ENCODE results near the gene CBX3.

The CBX3 gene

GRCh38 chr7:26195182-26195581 is 6.4 kb upstream of the CBX3 start:
- H3K27me3 ChIP-seq (replicated peaks; ENCODE audit: control insufficient read depth, insufficient read depth, low read length, poor library complexity, severe bottlenecking): no peaks in the 10 kb centered on the region
- no peak for DNase-seq
- peaks cover 72% of the 10 kb centered on the region for H3K36me3 ChIP-seq (ENCODE audit: control insufficient read depth, insufficient read depth, low read length)
- peak overlapping the region; percentile 35 for H3K27ac ChIP-seq (ENCODE audit: insufficient read depth, low read length, poor library complexity, severe bottlenecking)
- no peak overlapping the region for H3K4me3 ChIP-seq (ENCODE audit: insufficient read depth, low read depth, low read length, poor library complexity, severe bottlenecking)
- peaks cover 54% of the 10 kb centered on the region for H3K4me1 ChIP-seq (ENCODE audit: control insufficient read depth, insufficient read depth, low read length, poor library complexity, severe bottlenecking)
- H3K9me3 ChIP-seq (ENCODE audit: control insufficient read depth, low read length): no peaks in the 10 kb centered on the region

- H3K4me3 ChIP-seq (ENCODE audit: insufficient read depth, low read depth, low read length, poor library complexity, severe bottlenecking): peak overlapping the region; percentile 21
- H3K27me3 ChIP-seq (replicated peaks; ENCODE audit: control insufficient read depth, insufficient read depth, low read length, poor library complexity, severe bottlenecking): no peaks in the 10 kb centered on the region
- H3K36me3 ChIP-seq (ENCODE audit: control insufficient read depth, insufficient read depth, low read length): peaks cover 65% of the 10 kb centered on the region
- H3K9me3 ChIP-seq (ENCODE audit: control insufficient read depth, low read length): no peaks in the 10 kb centered on the region
- peaks cover 47% of the 10 kb centered on the region for H3K4me1 ChIP-seq (ENCODE audit: control insufficient read depth, insufficient read depth, low read length, poor library complexity, severe bottlenecking)
- peak overlapping the region; percentile 51 for H3K27ac ChIP-seq (ENCODE audit: insufficient read depth, low read length, poor library complexity, severe bottlenecking)
- no peak for DNase-seq
These were observed 5.5 kb upstream of the CBX3 start for GRCh38 chr7:26195867-26196657.

- peaks cover 43% of the 10 kb centered on the region for H3K4me1 ChIP-seq (ENCODE audit: control insufficient read depth, insufficient read depth, low read length, poor library complexity, severe bottlenecking)
- peak overlapping the region; percentile 99 for H3K27ac ChIP-seq (ENCODE audit: insufficient read depth, low read length, poor library complexity, severe bottlenecking)
- H3K4me3 ChIP-seq (ENCODE audit: insufficient read depth, low read depth, low read length, poor library complexity, severe bottlenecking): peak overlapping the region; percentile 99
- no peak for DNase-seq
- no peaks in the 10 kb centered on the region for H3K9me3 ChIP-seq (ENCODE audit: control insufficient read depth, low read length)
- peaks cover 52% of the 10 kb centered on the region for H3K36me3 ChIP-seq (ENCODE audit: control insufficient read depth, insufficient read depth, low read length)
- H3K27me3 ChIP-seq (replicated peaks; ENCODE audit: control insufficient read depth, insufficient read depth, low read length, poor library complexity, severe bottlenecking): no peaks in the 10 kb centered on the region
These were observed 4.1 kb upstream of the CBX3 start for GRCh38 chr7:26197153-26198115.

GRCh38 chr7:26198133-26198780 is 3.3 kb upstream of the CBX3 start:
- H3K4me3 ChIP-seq (ENCODE audit: insufficient read depth, low read depth, low read length, poor library complexity, severe bottlenecking): peak overlapping the region; percentile 99
- peak overlapping the region; percentile 99 for H3K27ac ChIP-seq (ENCODE audit: insufficient read depth, low read length, poor library complexity, severe bottlenecking)
- H3K9me3 ChIP-seq (ENCODE audit: control insufficient read depth, low read length): no peaks in the 10 kb centered on the region
- peaks cover 43% of the 10 kb centered on the region for H3K36me3 ChIP-seq (ENCODE audit: control insufficient read depth, insufficient read depth, low read length)
- H3K4me1 ChIP-seq (ENCODE audit: control insufficient read depth, insufficient read depth, low read length, poor library complexity, severe bottlenecking): peaks cover 35% of the 10 kb centered on the region
- no peak for DNase-seq
- H3K27me3 ChIP-seq (replicated peaks; ENCODE audit: control insufficient read depth, insufficient read depth, low read length, poor library complexity, severe bottlenecking): no peaks in the 10 kb centered on the region

GRCh38 chr7:26198781-26199169 is 2.8 kb upstream of the CBX3 start:
- DNase-seq: no peak
- Histone ChIP-seq H3K4me3 (ENCODE audit: insufficient read depth, low read depth, low read length, poor library complexity, severe bottlenecking) (peak overlapping the region; percentile 99), H3K27ac (ENCODE audit: insufficient read depth, low read length, poor library complexity, severe bottlenecking) (peak overlapping the region; percentile 99), H3K4me1 (ENCODE audit: control insufficient read depth, insufficient read depth, low read length, poor library complexity, severe bottlenecking) (peaks cover 33% of the 10 kb centered on the region), H3K9me3 (ENCODE audit: control insufficient read depth, low read length) (no peaks in the 10 kb centered on the region), H3K27me3 (replicated peaks; ENCODE audit: control insufficient read depth, insufficient read depth, low read length, poor library complexity, severe bottlenecking) (no peaks in the 10 kb centered on the region), H3K36me3 (ENCODE audit: control insufficient read depth, insufficient read depth, low read length) (peaks cover 38% of the 10 kb centered on the region)

- Histone ChIP-seq H3K4me1 (ENCODE audit: control insufficient read depth, insufficient read depth, low read length, poor library complexity, severe bottlenecking) (peaks cover 37% of the 10 kb centered on the region), H3K9me3 (ENCODE audit: control insufficient read depth, low read length) (no peaks in the 10 kb centered on the region), H3K4me3 (ENCODE audit: insufficient read depth, low read depth, low read length, poor library complexity, severe bottlenecking) (peak overlapping the region; percentile 99), H3K36me3 (ENCODE audit: control insufficient read depth, insufficient read depth, low read length) (peaks cover 35% of the 10 kb centered on the region), H3K27me3 (replicated peaks; ENCODE audit: control insufficient read depth, insufficient read depth, low read length, poor library complexity, severe bottlenecking) (no peaks in the 10 kb centered on the region), H3K27ac (ENCODE audit: insufficient read depth, low read length, poor library complexity, severe bottlenecking) (peak overlapping the region; percentile 99)
- DNase-seq: peak; percentile 31 to 57 (median 48)
These were observed 2.1 kb upstream of the CBX3 start for GRCh38 chr7:26199301-26200037.

GRCh38 chr7:26200038-26200443 is 1.5 kb upstream of the CBX3 start:
- H3K27ac ChIP-seq (ENCODE audit: insufficient read depth, low read length, poor library complexity, severe bottlenecking): peak overlapping the region; percentile 99
- H3K4me1 ChIP-seq (ENCODE audit: control insufficient read depth, insufficient read depth, low read length, poor library complexity, severe bottlenecking): peaks cover 39% of the 10 kb centered on the region
- peak; percentile 58 to 72 (median 61) for DNase-seq
- no peaks in the 10 kb centered on the region for H3K27me3 ChIP-seq (replicated peaks; ENCODE audit: control insufficient read depth, insufficient read depth, low read length, poor library complexity, severe bottlenecking)
- no peaks in the 10 kb centered on the region for H3K9me3 ChIP-seq (ENCODE audit: control insufficient read depth, low read length)
- H3K4me3 ChIP-seq (ENCODE audit: insufficient read depth, low read depth, low read length, poor library complexity, severe bottlenecking): peak overlapping the region; percentile 99
- H3K36me3 ChIP-seq (ENCODE audit: control insufficient read depth, insufficient read depth, low read length): peaks cover 35% of the 10 kb centered on the region

GRCh38 chr7:26200444-26201246 is 900 bp upstream of the CBX3 start, which contains the start of gene HNRNPA2B1:
TSS of gene HNRNPA2B1 (minus strand) at chr7:26200746. CDS start at chr7:26200577, 169 bp downstream.
- Histone ChIP-seq H3K36me3 (ENCODE audit: control insufficient read depth, insufficient read depth, low read length) (peaks cover 33% of the 10 kb centered on the region), H3K27me3 (replicated peaks; ENCODE audit: control insufficient read depth, insufficient read depth, low read length, poor library complexity, severe bottlenecking) (no peaks in the 10 kb centered on the region), H3K27ac (ENCODE audit: insufficient read depth, low read length, poor library complexity, severe bottlenecking) (peak within 1 kb of the TSS; percentile 99), H3K9me3 (ENCODE audit: control insufficient read depth, low read length) (no peaks in the 10 kb centered on the region), H3K4me1 (ENCODE audit: control insufficient read depth, insufficient read depth, low read length, poor library complexity, severe bottlenecking) (peaks cover 39% of the 10 kb centered on the region), H3K4me3 (ENCODE audit: insufficient read depth, low read depth, low read length, poor library complexity, severe bottlenecking) (peak within 1 kb of the TSS; percentile 99)
- peak; percentile 97 to 98 (median 97) for DNase-seq

Measured in effector memory CD4-positive, alpha-beta T cell (primary cell).